ENCODE data around the gene CACNA2D2.

Gene CACNA2D2

DNA sequence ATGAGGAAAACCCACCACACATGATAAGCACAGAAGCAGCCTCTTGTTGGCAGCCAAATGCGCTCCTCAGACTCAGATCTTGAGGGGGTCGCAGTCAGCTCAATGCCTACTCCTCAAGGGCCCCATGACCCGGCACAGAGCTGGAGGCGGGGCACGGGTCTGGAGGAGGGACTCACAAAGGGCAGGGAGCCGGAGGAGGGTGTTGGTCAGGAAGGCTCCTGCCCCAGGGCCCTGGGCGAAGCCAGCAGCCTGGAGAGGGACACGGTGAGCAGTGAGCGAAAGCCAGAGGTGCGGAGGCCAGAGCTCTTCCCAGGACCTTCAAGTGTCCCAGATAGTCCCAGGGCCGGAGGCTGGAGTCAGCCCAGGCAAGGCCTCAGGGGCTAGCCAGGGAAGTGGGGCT lies 9.8 kb downstream of the CACNA2D2 start:
- DNase-seq: no peak

DNA sequence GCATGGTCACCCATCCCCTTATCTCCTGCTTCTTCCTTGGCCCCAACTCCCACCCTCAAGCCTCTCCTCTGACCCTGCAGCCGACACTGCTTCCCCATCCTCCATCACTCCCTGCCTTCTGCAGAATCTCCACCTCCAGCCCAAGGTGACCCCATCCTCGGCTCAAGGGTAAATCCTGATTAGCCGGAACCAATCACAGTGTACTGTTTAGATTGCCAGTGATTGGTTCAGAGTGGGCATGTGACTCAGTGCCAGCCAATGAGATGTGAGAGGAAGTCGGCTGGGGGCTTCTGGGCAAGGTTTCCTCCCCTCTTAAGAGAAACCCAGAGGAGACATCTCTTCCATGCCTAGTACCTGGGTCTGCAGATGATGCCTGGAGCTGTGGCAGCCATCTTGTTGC lies 10.3 kb downstream of the CACNA2D2 start:
- DNase-seq: no peak

DNA sequence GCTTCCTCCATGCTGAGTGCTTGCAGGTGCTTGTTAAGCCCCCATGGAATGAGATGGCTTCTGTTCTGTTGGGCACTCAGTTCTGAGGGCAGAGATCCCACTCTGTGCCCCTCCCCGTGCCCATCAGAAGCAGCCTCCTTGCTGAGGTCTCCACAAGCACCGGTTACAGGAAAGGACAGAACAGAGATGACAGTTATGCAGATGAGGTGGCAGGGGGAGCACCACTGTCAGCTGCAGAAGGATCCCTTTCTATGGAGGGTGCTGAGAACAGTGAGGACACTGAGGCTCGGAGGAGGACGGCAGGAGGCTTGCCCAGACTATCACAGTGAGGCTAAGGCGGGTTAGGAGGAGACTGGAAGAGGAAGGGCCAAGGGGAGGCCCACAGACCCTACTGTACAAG lies 12.4 kb downstream of the CACNA2D2 start:
- no peak for DNase-seq

DNA sequence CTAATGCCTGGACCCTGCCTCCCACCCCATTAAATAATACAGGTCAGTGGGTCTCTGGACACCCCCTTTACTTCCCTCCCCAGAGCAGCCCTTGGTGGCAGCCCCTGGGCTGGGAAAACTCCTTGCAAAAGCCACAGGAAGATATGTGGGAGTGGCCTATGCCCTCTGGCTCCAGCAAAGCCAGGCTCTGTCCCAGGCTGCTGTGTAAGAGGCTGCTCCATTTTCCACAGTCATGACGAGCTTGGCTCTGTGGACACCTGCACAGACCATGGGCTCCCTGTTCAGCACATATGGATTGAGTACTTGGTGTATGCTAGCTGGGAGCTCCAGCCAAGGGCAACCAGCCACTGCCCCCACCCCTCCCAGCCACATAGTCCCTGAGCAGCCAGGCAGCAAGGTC lies 13.0 kb downstream of the CACNA2D2 start:
- DNase-seq: no peak

DNA sequence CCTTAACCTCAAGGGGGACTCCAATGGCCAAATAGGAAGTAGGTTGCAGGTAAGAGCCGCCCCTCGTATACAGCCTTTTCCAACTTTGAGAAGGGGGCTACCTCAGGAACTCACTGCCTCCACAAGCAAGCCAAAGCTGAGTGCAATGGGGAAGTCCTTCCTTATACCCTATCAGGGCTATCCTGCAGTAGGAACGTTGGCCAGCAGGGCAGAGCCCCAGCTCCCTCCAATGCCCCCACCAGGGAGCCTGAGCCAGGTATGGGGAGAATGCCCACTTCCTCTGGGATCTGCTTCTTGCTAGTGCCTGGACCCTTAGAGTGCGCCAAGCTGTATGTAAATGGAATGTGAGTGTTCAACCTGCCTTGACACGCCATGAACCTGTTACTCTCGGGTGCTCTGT lies 16.3 kb downstream of the CACNA2D2 start:
- DNase-seq: no peak

DNA sequence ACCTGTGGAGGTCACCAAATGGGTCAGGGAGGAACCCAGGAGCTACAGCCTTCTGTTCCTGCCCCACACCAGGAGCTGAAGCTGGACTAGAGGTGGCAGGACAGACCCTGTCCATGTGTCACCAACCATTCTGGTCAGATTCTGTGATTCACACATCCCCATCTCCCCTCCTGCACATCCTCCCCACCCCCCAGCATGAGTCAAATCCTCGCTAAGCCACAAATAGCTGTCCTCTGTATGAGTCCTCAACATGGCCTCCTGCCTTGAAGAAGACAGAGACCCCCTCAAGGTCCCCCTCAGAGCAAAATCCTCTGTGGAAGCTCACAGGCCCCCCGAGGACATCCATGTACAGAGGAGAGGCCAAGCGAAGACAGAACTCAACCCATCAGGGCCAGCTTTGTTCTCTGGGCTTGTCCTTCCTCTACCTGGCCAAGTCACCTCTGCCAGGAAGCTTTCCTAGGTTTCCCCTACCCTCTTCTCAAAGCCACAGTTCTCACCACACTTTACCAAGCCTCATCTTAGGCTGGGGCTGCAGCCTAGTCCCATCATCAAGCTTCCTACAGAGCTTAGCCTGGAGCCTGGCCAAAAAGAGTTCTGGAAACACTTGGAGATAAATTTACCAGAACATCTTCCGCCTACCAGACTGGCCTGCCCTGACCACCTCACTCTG lies 17.1 kb downstream of the CACNA2D2 start:
- DNase-seq: no peak

DNA sequence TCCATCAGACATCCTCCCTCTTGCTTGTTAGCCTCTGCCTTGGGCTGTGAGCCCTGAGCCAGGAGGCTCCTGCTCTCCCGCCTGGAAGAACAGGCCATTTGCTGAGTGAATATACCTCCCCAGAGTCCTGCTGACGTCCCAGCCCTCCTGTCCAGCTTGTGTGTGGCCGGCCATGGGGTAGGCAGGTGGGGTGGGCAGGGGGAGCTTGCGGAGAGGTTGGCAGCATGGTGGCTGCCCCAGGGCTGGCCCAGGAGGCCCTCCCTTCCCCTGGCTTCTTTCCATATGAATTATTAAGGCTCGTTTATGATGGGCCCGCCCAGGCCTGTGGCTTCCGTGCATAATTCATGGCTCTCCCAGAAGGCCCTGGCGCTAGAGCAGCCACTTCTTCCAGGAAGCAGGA lies 18.7 kb downstream of the CACNA2D2 start:
- no peak for DNase-seq

DNA sequence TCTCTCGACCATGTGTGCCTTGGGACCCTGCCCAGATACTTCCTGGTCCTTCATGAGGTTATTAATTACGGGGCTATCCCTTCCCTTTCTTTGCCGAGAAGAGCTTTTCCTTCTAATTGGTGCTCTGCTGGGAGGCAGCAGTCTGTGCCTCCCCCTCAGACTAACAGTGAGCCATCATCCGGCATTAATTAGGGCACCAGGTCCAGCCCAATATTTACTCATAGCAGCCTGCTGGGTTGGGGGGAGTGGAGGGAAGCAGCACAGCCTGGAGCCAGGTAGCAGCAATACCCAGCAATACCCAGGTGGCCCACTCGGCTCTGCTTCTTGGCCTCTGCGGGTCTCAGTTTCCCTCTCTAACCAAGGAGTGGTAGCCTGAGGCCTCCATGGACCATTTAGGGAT lies 20.1 kb downstream of the CACNA2D2 start:
- DNase-seq: no peak

DNA sequence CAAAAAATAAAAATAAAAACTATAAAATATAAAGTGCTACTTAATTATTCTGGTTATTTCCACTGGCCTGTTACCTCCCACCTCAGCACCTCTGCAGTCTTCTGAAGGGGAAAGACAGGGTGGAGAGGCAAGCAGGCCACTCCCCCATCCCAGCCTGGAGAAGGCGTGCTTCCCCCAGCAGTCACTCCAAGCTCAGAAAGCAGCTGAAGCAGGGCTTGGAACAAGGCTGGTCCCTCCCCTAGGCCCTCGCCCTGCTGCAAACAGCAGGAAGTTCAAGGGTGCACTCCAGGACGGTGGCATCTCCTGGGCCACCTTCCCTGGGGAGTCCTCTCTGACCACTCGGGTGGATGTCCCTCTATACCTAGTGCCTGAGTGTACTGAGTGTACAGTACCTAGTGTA lies 21.4 kb downstream of the CACNA2D2 start:
- no peak for DNase-seq

DNA sequence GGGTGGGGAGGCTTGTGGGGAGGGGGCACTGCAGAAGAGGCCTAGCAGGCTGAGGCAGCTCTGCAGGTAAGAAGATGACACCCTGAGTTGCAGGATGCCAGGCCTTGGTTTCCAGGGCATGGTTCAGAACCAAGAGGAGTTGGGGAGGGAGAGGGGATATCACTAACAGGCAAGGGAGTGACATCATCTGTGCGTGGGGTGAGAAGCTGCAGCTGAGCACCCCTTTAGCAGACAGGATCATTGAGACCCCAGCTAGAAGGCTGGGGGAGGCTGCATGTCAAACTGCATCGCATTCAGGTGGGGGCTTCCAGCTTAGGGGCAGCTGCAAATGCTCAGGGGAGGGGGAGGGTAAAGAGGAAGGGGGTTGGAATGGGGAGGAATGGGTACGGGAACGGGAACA lies 23.0 kb downstream of the CACNA2D2 start:
- DNase-seq: no peak

DNA sequence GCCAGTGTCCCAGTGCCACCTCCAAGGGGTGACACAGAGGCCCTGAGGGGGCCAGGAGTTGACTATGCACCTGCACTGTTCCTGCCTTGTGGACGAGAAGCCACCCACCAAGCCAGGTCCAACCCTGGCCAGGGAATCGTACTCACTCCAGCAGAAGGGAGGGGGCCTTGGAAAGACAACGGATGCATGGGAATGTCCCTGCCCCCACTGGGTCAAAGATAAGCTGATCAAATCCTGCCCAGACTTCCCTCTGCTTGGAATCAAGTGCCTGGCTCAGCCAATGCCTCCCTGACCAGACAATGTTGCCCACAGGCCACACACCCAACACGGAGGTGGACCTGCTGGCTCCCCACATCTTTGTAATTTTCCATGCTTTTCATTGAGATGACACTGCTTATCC lies 23.9 kb downstream of the CACNA2D2 start:
- no peak for DNase-seq

DNA sequence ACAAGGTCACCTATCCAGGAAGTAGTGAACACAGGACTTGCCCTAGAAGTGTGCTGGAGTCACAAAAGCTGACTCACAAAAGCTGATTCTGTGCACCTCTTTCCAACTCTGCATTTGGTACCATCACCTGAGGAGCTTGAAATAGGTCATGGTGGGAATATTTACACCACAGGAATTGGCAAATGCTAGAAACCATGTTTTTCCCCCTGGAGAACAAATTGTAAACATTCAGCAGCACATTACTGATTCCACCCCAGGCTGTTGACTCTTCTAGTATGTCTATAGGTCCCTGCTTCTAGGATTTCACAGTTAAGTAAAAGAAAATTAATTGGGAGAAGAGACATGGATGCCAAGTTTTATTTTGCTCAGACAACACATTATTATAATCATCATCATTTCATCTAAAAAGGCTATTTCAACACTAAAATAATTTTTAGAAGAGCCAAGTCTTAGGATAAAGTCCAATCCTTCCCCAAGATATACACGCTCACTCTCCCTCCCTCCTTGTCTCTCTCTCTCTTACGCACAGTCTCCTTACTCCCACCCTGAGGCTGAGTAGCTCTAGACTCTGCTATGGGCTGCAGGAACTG lies 24.7 kb downstream of the CACNA2D2 start:
- DNase-seq: no peak

DNA sequence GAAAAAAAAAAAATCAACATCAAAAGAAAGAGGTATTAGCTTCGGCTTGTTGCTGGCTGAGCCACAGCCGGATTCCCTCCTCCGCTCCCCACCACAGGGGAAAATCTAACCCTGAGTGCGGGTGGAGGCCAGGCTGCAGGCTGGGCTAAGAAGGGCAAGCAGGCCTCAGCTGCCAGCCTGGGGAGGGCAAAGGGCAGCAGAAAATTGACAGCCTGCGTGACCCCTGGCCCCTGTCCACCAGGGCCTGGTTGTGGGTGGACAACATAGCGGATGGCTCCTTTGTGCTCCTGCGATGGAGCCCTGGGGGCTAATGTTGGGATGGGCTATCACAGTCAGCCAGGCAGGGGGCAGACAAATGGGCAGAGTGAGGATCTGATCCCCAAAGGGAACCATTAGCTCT lies 25.4 kb downstream of the CACNA2D2 start:
- DNase-seq: no peak

DNA sequence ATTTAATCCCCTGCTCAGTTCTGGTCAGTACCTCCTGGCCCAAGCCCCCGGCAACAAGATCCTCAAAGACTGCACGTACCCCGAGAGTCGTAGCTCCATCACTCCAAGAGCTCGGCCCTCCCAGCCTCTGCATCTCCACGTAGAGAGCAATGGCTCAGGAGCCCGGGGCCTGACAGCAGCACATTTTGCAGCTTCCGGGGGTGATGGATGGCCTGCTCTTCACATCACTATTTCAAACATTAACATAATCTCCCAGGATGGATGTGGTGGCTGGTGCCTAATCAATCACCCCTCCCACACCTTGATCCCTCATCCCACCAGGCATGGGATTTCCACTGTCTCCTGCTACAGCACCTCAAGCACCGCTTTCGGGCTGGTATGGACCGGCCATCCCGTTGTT lies 28.1 kb downstream of the CACNA2D2 start:
- DNase-seq: no peak

DNA sequence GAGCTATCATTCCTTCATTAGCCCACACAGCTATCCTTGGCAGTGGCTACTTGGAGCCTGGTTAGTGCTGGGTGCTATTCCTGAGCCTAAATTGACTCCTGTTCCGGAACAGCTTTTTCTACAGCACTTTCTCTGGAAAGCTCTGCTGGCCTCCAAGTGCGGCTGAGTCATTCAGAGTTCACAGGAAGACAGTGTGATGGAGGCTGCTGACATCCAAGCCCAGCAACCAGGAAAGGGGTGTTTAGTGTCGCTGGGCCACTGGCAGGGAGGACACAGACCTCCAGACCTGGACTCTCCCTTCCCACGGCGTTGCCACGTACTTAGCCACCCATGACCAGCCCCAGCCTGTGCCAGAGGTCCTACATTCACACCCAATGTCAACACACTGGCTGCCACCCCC lies 28.7 kb downstream of the CACNA2D2 start:
- no peak for DNase-seq

DNA sequence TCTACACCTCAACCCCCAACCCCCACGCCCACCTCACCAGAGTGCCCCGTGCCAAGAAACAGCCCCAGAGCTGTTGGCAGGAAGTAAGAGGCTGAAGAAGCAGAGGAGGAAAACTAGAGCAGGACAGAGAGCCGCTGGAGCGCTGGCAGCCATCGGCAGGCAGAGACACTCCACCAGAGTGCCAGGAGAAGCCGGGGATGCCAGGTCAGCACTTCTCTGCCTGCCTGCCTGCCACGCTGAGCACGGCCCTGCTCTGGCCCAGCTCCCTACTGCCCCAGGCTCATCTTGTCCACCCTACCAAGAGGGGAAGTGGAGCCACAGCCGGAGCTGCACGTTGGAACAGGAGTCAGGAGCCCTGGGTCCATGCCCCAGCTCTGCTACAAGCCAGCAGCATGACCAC lies 29.7 kb downstream of the CACNA2D2 start:
- DNase-seq: no peak

DNA sequence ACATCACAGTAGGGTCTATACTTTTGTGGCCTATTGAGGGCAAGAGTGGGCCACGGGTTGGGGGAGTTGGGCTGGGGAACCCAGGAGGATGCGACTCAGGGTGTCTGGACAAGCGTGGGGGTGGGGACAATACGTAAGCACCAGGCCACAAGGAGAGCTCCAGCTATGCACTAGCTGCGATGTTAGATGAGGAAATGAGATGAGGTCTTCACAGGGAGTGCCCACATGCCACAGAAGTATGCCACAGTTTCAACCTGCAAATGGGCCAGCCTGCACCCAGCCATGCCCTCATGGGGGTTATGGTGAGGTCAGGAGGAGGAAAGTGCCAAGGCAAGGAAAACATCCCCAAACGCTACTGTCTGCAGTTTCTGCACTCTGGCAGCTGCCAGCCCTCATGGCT lies 30.5 kb downstream of the CACNA2D2 start:
- DNase-seq: no peak

DNA sequence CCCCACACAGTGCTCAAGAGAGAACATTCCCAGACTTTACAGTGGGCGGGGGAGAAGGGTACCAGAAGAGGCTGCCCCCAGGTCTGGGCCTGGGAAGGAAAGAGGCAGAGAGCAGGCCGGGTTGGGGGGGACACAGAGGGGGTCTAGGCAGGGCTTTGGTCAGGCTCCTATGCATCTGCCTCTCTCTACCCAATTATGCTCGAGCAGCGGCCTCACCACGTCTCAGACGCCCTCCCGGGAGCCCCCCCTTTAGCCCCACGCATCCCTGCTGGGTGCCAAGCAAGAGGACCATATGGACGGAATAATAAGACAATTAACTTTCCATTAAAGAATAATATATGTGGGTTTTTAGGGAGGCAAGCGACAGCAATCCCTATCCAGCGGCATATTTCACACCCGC lies 32.8 kb downstream of the CACNA2D2 start:
- DNase-seq: no peak

DNA sequence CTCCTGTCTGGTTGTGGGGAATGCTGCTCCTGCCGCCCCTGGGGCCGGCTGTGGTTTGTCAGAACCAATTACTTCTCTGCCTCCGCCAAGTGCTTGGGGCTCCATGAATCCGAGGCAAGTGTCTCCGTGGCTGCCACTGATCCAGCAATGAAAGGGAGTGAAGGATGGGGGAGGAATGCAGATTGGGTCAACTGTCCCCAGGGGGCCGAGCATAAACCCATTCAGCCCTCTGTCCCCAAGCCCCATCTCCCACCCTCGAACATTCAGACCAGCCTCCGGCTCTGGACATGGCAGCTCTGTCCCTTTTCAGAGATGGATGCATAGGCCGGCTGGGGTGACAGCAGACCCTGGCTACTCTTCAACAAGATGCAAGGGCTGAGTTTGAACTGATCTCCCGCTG lies 35.5 kb downstream of the CACNA2D2 start:
- DNase-seq: no peak

DNA sequence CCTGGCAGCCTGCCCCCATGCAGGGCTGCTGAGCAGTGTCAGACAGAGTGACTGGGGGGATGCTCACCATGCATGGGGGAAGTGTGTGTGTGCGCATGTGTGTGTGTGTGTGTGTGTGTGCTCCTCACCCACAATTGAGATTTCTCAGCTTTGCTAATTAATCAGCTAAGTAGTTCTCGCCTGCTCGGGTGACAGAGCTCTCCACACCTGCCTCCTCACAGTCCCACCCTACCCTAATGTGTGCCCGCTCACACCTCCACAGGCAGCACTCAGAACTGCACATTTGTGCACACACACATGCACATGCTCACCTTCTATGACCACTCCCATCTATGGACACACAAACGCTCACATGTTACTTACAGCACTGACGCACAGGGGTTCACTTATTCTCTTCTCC lies 37.3 kb downstream of the CACNA2D2 start:
- DNase-seq: no peak

DNA sequence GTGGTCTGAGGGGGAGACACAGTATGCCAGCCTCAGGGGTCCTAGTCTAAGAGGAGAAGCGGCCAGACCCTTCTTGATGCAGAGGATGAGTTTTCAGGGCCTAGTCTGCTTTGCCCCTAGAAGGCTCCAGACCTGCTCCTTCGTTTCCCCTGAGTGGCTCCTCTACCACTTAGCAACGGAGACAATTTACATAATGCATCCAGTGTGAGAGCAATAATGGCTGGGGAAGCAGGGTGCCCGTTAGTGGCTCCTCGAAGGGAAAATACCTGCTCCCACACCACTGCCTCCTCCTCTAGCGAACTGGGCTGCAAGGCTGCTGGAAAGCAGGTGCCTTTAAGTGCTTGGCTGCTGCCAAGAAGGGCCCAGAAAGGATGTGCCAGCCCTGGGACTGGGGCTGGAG lies 38.9 kb downstream of the CACNA2D2 start:
- no peak for DNase-seq

DNA sequence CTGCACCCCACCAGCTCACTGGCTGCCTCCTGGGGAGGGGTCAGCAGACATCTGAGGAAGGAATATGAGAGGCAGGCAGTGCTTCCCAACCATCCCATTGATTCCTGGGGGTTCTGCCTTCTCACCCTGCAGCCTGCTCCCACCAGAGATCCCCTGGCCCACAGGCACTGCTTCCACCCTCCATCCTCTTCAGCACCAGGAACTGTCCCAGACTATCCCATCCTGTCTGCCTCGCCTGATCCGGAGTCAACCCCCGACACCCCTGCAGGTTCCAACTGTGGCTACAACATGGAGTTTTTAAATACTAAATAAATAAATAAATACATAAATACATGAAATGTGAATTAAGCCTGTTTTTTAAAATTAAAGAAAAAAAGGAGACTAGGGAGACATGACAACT lies 43.6 kb downstream of the CACNA2D2 start:
- no peak for DNase-seq

DNA sequence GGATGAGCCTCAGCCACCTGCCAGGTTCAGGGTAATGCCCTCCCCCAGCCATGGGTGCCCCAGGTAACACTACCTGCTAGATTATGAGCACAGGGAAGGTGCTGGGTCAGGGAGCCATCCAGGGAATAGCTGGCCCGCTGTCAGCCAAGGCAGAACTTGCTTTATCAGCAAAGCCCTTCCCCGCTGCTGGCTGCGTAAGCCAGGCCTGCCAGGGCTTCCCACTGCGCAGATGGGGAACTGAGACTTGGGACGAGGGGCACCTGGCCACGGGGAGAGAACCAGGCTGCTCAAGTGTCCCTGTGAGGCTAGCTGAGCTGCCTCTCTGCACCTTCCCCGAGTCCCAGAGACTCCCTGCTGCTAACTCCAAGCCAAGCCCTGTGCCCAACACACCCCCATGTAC lies 45.4 kb downstream of the CACNA2D2 start:
- no peak for DNase-seq

DNA sequence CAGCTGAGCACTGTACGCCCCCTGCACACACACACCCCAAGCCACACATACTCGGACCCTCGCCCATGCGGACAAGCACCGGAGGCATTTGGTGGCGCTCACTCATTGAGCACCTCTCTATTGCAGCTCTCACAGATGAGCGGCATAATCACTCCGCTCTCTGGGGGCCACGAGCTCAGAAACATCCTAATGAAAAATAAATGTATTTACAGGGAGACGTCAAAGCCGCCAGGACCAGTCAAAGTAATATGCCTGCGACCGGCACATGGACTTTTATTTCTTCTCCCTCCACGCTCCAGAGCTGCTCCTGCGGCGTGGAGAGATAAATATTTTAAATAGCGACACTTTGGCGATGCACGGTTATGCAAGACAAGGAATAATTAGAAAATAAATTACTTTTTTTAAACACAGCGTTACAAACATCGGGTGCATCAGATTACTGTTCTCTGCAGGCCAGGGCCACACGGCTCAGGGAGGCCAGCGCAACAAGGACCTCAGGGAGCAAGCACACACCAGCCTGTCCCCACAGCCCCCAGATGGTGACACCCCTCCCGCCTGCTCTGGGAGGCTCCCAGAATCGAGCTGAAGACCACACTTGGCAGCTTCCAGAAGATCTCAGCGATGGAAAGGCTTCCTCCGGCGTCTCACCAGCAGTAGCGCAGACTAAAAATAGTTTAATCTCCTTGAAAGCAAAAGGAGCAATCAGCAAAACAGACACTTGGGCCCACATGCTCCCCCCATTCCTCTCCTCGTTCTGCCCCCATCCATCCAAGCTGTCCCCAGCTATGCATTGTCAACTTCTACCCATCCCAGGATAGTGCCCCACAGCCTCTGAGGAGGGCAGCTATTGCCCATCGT lies 48.0 kb downstream of the CACNA2D2 start:
- no peak for DNase-seq

Data from right forelimb (tissue), 1 donor.